ENCODE measurements around the gene INO80.

The INO80 gene

GRCh38 chr15:41028853-41029252 lies 87.2 kb downstream of the INO80 start:
- H3K36me3 ChIP-seq (ENCODE audit: insufficient read depth, low read length): peaks cover 47% of the 10 kb centered on the region; the same call in 1 of the 2 replicates
- no peaks in the 10 kb centered on the region for H3K4me1 ChIP-seq (ENCODE audit: insufficient read depth, low read length, poor library complexity, severe bottlenecking)
- H3K9me3 ChIP-seq (ENCODE audit: insufficient read depth, low read depth, low read length): no peaks in the 10 kb centered on the region
- H3F3A ChIP-seq (ENCODE audit: low read depth): no peaks in the 10 kb centered on the region
- H2AFZ ChIP-seq (ENCODE audit: low read length): no peak overlapping the region
- H3K27me3 ChIP-seq (ENCODE audit: insufficient read depth, low read length, poor library complexity, severe bottlenecking): no peaks in the 10 kb centered on the region
- no peaks in the 10 kb centered on the region for H3K79me2 ChIP-seq (ENCODE audit: insufficient read depth, low read length)
- no peak for TF ChIP-seq EZH2phosphoT487 (IDR thresholded peaks at IDR 0.05; ENCODE audit: borderline replicate concordance)
- TF ChIP-seq, protein P1, sequence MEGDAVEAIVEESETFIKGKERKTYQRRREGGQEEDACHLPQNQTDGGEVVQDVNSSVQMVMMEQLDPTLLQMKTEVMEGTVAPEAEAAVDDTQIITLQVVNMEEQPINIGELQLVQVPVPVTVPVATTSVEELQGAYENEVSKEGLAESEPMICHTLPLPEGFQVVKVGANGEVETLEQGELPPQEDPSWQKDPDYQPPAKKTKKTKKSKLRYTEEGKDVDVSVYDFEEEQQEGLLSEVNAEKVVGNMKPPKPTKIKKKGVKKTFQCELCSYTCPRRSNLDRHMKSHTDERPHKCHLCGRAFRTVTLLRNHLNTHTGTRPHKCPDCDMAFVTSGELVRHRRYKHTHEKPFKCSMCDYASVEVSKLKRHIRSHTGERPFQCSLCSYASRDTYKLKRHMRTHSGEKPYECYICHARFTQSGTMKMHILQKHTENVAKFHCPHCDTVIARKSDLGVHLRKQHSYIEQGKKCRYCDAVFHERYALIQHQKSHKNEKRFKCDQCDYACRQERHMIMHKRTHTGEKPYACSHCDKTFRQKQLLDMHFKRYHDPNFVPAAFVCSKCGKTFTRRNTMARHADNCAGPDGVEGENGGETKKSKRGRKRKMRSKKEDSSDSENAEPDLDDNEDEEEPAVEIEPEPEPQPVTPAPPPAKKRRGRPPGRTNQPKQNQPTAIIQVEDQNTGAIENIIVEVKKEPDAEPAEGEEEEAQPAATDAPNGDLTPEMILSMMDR (conservative IDR thresholded peaks at IDR 0.05; ENCODE audit: low read length): no peak
- no peaks in the 10 kb centered on the region for H3K9me2 ChIP-seq (replicated peaks; ENCODE audit: low read depth, low read length)
- H3K9ac ChIP-seq (ENCODE audit: low read depth, low read length, poor library complexity, severe bottlenecking): no peak overlapping the region
- no peak overlapping the region for H3K4me3 ChIP-seq (ENCODE audit: low read length, poor library complexity, severe bottlenecking)
- H4K20me1 ChIP-seq (ENCODE audit: insufficient read depth, low read length, poor library complexity, severe bottlenecking): no peaks in the 10 kb centered on the region
- H3K4me2 ChIP-seq (ENCODE audit: low read depth, low read length, poor library complexity, severe bottlenecking): no peak overlapping the region

GRCh38 chr15:41025393-41025792 lies 90.7 kb downstream of the INO80 start:
- H3K4me1 ChIP-seq (ENCODE audit: insufficient read depth, low read length, poor library complexity, severe bottlenecking): no peaks in the 10 kb centered on the region
- no peaks in the 10 kb centered on the region for H3F3A ChIP-seq (ENCODE audit: low read depth)
- no peaks in the 10 kb centered on the region for H3K27me3 ChIP-seq (ENCODE audit: insufficient read depth, low read length, poor library complexity, severe bottlenecking)
- H3K79me2 ChIP-seq (ENCODE audit: insufficient read depth, low read length): no peaks in the 10 kb centered on the region
- no peak for TF ChIP-seq EZH2phosphoT487 (IDR thresholded peaks at IDR 0.05; ENCODE audit: borderline replicate concordance)
- TF ChIP-seq, protein P1 (conservative IDR thresholded peaks at IDR 0.05; ENCODE audit: low read length): no peak
- no peak overlapping the region for H3K9ac ChIP-seq (ENCODE audit: low read depth, low read length, poor library complexity, severe bottlenecking)
- H2AFZ ChIP-seq (ENCODE audit: low read length): no peak overlapping the region
- no peak overlapping the region for H3K4me2 ChIP-seq (ENCODE audit: low read depth, low read length, poor library complexity, severe bottlenecking)
- H4K20me1 ChIP-seq (ENCODE audit: insufficient read depth, low read length, poor library complexity, severe bottlenecking): no peaks in the 10 kb centered on the region
- H3K36me3 ChIP-seq (ENCODE audit: insufficient read depth, low read length): peaks cover 55% of the 10 kb centered on the region; the same call in 1 of the 2 replicates
- H3K9me2 ChIP-seq (replicated peaks; ENCODE audit: low read depth, low read length): no peaks in the 10 kb centered on the region
- H3K4me3 ChIP-seq (ENCODE audit: low read length, poor library complexity, severe bottlenecking): no peak overlapping the region
- no peaks in the 10 kb centered on the region for H3K9me3 ChIP-seq (ENCODE audit: insufficient read depth, low read depth, low read length)

GRCh38 chr15:41024885-41025284 lies 91.2 kb downstream of the INO80 start:
- Histone ChIP-seq H2AFZ (ENCODE audit: low read length) (no peak overlapping the region), H3K4me3 (ENCODE audit: low read length, poor library complexity, severe bottlenecking) (no peak overlapping the region), H4K20me1 (ENCODE audit: insufficient read depth, low read length, poor library complexity, severe bottlenecking) (no peaks in the 10 kb centered on the region), H3K4me2 (ENCODE audit: low read depth, low read length, poor library complexity, severe bottlenecking) (no peak overlapping the region), H3K79me2 (ENCODE audit: insufficient read depth, low read length) (no peaks in the 10 kb centered on the region), H3K9ac (ENCODE audit: low read depth, low read length, poor library complexity, severe bottlenecking) (no peak overlapping the region), H3K9me3 (ENCODE audit: insufficient read depth, low read depth, low read length) (no peaks in the 10 kb centered on the region), H3K9me2 (replicated peaks; ENCODE audit: low read depth, low read length) (no peaks in the 10 kb centered on the region), H3F3A (ENCODE audit: low read depth) (no peaks in the 10 kb centered on the region), H3K27me3 (ENCODE audit: insufficient read depth, low read length, poor library complexity, severe bottlenecking) (no peaks in the 10 kb centered on the region), H3K4me1 (ENCODE audit: insufficient read depth, low read length, poor library complexity, severe bottlenecking) (no peaks in the 10 kb centered on the region), H3K36me3 (ENCODE audit: insufficient read depth, low read length) (peaks cover 59% of the 10 kb centered on the region; the same call in 1 of the 2 replicates)
- TF ChIP-seq, protein P1 (conservative IDR thresholded peaks at IDR 0.05; ENCODE audit: low read length): no peak
- TF ChIP-seq EZH2phosphoT487 (IDR thresholded peaks at IDR 0.05; ENCODE audit: borderline replicate concordance): no peak

All from Loucy (cell line).